ENCODE measurements around the gene IL1R2. TPM values are rescaled to one million over a fixed set of nuclear protein-coding genes. Genes with fewer than 3 reads are reported as not detected.
"Not testable (repeated sequence)": the region's sequence is repeated elsewhere in the genome, so short reads cannot be mapped to it uniquely, and the experiment has no call there.

IL1R2 gene
- total RNA-seq, 1 donor from 2014 or later, result not detected

DNA sequence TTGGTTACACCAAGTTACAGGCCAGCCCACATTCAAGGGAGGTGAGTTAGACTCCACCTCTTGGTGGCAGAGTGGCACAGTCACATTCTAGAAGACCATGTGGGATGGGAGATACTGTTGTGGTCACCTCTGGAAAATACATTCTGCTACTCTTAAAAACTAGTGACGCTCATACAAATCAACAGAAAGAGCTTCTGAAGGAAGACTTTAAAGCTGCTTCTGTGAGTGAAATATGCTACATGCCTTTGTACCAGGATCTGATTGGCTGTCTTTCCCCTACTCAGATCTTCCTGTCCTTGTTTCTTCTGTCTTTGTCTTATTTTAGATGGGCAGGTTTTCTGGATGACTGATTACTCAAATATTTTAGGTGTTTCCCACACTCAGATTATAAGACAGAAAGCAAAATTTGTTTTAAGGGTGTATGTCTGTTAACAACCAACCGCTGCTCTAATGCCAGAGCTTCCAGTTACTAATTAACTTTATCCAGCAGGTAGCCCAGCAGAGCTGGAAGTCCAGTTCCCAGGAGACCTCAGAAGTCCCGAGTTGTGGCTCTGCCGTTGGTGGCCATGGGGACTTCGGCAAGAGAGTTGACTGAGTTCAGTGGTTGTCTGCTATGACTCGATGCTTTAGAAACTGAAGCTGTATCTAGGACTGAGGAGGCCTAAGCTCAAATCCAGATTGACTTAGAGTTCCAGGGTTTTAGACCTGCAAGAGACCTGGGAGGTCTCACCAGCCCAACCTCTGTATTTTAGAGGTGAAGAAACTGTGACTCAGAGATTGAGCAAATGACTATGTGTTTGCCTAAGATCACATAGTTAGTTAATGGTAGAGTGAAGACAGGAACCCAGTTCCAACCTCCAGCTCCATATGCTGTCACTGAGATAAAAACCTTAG, 7.4 kb downstream of the IL1R2 start:
- DNase-seq (ENCODE audit: low read depth), result no peak

DNA sequence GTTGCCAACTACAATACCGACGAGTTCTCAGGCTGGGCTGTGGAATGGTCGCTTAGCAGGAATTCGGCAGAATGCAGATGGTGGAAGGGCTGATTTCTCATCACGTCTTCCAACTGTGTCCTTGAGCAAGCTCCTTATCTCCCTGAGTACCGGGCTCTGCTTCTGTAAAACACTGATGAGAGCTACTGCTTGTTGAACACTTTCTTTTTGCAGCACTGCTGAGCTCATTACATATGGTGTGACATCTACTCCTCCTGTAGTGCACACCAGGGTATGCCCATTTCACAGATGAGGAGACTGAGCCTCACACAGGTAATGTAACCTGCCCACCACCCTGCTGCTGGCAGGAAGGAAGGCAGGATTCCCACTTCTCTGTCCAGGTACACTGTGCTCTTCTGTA, 8.3 kb downstream of the IL1R2 start:
- no peak for DNase-seq (ENCODE audit: low read depth)

DNA sequence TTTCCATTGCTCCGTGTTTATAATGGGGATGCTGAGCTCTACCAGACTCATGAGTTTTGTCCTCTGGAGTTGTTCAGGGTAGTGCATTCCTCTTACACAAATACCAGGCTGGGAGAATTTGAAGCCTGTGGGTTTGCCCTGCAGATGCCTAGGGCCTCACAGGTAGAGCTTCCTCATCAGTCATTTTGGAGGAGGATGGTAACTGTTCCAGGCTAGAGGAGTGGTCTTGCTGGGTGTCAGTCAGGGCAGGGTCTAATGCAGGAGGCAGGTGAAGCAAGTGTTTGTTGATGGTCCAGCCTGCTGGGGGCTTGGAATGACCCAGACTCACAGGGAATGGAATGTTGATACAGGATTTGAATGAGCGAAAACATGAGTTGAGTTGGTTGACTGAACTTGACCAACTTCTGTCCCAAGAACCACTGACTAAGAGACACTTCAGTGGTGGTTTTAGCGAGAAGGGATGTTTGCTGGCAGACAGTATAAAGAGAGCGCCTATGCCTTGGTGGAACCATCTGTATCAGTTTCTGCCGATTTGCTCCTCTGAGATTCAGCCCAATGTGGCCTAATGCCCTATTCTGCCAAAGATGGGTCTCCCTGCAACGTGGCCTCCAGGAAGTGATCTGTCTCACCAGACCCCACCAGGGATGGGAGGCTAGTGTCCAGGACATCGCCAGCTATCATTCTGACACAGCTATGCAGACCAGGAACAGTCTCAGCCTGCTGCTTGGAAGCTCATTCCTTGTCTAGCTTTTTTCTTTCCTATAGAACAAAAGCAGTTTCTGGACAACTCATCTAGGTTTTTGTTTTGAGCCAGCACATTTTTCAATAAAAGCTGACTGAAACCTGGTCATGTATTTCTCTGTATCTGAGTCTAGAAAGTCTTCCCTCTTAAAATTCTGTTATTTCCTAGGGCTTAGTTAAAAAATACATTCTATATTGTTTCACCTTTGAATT, 9.3 kb downstream of the IL1R2 start:
- no peak for DNase-seq (ENCODE audit: low read depth)

DNA sequence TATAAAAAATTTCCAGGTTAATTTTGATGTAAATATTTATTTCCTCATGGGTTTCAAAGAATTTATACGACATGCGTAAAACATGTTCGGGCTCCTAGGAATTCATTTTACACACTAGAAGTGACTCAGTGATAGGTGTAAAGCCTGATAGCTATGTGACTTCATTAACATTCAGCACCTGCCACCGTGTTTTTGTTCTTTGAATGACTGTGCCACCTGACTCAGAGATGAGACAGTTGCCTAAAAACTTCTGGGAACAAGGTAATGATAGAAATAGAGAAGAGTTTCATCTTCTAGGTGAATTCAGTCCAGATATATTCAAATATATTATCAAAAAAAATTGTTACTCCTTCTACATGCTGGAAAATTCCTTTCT, 10.0 kb downstream of the IL1R2 start:
- DNase-seq (ENCODE audit: low read depth), result no peak

DNA sequence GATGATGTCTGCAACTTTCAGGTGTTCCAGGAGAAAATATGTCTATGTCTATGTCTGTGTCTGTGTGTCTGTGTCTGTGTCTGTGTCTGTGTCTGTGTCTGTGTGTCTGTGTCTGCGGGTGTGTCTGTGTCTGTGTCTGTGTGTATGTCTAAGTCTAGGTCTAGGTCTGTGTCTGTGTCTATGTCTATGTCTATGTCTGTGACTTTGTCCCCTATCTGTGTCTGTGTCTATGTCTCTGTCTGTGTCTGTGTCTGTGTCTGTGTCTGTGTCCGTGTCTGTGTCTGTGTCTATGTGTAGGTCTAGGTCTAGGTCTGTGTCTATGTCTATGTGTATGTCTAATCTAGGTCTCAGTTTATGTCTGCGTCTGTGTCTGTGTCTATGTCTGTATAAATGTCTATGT, 10.5 kb downstream of the IL1R2 start:
- DNase-seq (ENCODE audit: low read depth), result no peak

DNA sequence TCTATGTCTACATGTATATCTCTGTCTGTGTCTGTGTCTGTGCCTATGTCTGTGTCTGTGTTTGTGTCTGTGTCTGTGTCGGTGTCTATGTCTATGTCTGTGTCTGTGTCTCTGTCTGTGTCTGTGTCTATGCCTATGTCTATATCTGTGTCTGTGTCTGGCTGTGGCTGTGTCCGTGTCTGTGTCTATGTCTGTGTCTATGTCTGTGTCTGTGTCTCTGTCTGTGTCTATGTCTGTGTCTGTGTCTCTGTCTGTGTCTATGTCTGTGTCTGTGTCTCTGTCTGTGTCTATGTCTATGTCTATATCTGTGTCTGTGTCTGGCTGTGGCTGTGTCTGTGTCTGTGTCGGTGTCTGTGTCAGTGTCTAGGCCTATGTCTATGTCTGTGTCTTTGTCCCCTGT, 11.1 kb downstream of the IL1R2 start:
- not testable (repeated sequence) for DNase-seq (ENCODE audit: low read depth)

DNA sequence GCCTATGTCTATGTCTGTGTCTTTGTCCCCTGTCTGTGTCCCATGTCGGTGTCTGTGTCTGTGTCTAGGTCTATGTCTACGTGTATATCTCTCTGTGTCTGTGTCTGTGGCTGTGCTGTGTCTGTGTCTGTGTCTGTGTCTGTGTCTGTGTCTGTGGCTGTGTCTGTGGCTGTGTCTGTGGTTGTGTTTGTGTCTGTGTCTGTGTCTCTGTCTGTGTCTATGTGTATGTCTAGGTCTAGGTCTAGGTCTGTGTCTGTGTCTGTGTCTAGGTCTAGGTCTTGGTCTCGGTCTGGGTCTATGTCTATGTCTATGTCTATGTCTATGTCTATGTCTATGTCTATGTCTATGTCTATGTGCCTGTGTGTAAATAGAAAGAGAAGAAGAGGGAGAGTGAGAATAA, 11.9 kb downstream of the IL1R2 start:
- DNase-seq (ENCODE audit: low read depth), result no peak

DNA sequence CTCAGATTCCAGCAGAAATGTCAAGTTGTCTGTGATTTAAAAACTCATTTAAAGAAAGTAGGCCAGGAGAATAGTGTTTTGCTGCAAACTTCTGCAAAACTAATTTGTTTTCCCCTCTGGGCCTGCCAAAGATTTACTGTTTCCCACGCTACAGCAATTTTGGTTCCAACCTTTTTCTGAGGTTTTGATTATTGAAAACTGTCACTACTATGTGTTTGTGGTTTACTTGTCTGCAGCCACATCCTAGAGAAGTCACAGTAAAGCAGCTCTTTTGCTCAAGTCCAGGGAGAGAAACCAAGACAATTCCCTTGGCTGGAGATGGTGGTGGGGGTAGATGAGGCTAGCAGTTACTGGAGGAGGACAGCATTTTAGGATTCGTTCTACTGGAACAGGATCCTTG, 12.8 kb downstream of the IL1R2 start:
- no peak for DNase-seq (ENCODE audit: low read depth)

DNA sequence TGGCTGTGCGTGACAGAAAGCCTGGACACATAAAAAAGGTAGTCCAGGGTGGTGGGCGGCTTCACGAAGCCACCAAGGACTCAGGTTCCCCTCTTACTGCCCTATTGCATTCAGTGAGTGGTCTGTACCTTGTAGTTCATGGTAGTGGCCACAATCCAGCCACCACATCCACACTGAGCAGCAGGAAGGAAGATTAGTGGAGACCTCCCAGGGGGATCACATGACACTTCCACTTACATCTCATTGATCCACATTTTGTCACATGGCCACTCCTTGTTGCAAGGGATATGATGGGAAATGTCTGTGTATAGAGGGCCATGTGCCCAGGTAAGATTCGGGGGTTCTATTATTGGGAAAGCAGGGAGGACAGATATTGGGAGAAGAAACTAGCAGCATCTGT, 13.7 kb downstream of the IL1R2 start:
- DNase-seq (ENCODE audit: low read depth), result no peak

DNA sequence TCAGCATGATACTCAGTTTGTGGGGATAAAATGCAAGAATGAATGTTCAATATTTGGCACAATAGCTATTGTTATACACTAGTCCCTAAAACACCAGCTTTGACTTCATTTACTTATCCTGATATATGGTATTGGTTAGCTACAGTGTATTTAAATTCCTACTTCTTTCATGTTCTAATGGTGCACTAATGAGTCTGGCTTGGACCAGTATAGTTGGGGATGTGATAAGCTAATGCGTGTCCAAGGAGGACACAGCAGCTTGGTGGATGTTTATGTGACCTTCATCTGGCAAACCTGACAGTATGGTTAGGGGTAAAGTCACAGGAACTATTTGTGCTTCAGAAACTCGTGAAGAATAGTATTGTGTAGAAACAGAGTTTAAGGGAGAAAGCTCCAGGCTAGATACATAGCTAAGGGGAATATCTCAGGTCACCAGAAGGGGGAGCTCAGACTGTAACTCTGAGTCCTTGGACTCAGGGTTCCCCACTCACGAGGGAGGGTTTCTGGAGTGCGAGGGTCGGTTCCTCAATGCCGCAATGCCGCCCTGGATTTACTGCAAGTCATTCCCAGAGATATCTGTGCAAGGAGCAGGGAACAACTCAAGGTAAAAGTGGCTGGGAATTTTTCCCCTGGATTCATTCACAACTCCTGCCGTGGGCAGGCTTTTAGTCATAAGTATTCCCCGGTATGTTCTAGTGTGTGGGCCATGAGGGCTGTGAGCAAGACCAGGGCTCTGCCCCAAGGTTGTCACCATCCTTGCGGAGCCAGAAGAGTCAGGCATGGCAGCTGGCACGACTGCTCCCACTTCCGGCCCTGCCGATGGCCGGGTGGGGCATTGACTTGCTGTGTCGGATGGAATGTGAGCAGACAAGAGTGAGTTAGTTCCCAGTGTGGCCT, 14.5 kb downstream of the IL1R2 start:
- peak; percentile 70 for DNase-seq (ENCODE audit: low read depth)

DNA sequence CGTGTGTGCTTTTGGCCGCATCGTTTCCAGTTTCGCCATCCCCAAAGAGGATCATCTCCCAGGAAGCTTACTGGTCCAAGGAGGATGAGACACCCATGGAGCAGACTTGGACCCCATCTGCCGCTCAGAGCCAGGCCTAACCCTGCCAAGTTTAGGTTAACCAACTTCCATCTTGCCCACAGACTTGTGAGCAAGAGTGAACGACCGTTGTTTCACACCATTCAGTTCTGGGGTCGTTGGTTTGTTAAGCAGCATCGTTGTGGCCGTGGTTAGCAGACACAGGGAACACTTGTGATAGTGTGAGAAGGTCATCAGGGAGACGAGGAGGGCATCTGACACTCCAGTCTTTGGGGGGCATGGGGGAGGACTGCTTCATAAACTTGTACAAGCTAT, 15.1 kb downstream of the IL1R2 start:
- no peak for DNase-seq (ENCODE audit: low read depth)

DNA sequence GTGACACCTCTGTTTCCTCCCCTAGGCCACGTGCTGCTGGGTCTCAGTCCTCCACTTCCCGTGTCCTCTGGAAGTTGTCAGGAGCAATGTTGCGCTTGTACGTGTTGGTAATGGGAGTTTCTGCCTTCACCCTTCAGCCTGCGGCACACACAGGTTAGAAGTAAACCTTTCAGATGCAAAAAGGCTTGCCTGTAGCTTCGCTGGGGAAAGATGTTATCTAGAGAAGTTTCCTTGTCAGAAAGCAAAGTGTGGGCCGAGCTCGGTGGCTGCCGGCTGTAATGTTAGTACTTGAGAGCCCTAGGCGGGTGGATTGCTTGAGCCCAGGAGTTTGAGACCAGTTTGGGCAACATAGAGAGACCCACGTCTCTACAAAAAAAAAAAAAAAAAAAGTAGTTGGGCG, 16.7 kb downstream of the IL1R2 start:
- DNase-seq (ENCODE audit: low read depth), result no peak

DNA sequence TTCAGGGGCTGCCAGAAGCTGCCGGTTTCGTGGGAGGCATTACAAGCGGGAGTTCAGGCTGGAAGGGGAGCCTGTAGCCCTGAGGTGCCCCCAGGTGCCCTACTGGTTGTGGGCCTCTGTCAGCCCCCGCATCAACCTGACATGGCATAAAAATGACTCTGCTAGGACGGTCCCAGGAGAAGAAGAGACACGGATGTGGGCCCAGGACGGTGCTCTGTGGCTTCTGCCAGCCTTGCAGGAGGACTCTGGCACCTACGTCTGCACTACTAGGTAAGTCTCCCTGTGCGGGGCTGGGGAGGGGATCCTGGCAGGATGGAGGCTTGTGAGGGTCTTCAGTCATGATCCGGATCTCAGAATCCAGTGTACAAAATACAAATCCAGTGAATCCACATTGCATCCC, 17.8 kb downstream of the IL1R2 start:
- no peak for DNase-seq (ENCODE audit: low read depth)

DNA sequence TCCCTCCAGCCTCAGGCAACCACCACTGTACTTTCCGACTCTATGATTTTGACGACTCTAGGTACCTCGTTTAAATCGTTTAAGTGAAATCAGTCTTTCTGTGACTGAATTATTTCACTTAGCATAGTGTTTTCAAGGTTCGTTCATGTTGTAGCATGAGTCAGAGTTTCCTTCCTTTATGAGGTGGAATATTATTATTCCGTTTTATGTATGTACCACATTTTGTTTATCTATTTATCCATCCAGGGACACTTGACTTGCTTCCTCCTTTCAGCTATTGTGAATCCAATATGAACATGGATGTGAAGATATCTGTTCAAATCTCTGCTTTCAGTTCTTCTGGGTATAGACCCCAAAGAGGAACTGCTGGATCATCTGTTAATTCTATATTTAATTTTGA, 19.1 kb downstream of the IL1R2 start:
- no peak for DNase-seq (ENCODE audit: low read depth)

DNA sequence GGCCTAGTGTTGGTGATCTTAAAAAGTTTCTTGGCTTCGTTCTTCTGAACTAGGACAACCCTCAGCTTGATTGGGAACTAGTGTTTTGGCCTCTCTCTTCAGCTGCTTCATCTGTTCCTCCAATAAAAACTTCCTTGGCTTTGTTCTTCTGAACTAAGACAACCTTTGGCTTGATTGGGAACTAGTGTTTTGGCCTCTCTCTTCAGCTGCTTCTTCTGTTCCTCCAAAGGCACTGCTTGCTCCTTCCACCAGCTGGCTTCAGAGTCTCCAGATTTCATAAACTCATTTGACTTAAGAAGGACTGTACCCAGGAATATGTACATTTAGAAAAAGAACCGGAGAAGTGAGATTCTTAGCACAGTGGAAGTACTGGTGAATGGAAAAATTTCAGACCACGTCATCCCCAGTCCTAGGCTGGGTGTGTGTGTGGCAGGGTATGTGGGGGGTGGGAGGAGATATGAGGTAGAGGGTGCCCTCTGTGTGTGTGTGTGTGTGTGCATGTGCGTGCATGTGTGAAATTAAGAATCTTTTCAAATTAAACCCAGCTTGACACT, 20.4 kb downstream of the IL1R2 start:
- DNase-seq (ENCODE audit: low read depth), result no peak

DNA sequence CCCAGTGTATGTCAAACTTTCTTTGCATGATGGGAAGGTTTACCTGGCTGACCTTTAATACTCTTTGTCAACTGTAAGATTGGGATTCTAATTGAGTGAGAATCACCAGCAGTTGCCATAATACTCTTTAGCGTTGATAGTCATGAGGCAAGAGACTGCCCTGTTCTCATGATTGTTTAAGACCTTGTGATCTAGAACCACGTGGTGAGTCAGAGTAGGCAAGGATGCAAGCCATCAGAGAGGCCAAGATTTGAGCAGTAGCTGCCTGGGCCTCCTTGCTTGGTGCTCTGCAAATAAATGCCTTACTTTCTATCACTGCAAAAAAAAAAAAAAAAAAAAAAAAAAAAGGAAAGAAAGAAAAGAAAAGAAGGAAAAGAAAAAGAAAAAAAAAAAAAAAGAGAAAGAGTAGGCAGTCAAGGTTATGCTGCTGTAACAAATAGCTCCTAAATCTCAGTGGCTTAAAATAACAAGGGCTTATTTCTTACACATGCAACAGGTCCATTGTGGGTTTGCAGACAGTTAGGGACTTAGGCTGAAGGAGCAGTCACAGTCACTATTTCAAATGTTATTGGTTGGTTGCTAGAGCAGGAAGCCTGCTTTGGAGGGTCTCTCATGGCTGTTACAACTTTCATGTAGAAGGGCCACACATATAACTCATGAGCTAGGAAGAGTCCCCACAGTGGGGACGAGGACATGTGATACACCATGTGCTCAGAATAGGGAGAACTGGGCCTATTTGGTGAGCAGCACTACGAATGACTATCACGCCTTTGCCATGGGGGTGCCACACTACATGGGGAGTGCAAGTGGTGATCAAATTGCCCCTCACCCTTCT, 21.7 kb downstream of the IL1R2 start:
- no peak for DNase-seq (ENCODE audit: low read depth)

DNA sequence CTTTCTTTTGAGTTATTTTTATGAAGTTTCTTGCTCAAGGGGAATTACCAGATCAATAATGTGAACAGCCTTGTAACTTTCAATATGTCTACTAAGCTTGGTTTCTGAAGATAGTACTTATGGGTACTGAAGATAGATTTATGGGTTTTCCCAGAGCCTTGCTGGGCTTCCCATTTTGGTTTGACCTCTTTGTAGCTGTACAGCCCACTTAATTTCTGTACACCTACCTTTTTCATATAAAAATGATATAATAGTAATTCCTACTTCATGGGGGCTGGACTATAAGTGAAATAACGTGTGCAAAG, 22.2 kb downstream of the IL1R2 start:
- no peak for DNase-seq (ENCODE audit: low read depth)

DNA sequence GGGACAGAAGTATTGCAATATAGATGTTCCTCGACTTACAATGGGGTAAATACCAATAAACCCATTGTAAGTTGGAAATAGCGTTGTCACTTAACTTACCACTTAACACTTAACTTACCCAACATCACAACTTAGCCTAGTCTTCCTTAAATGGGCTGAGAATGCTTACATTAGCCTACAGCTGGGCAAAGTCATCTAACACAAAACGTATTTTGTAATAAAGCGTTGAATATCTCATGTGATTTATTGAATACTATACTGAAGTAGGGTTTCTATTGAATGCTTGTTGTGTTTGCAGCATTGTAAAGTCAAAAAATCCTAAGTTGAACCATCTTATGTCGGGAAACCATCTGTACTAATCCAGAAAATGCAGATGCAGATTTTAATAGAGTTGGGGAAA, 23.6 kb downstream of the IL1R2 start:
- no peak for DNase-seq (ENCODE audit: low read depth)

DNA sequence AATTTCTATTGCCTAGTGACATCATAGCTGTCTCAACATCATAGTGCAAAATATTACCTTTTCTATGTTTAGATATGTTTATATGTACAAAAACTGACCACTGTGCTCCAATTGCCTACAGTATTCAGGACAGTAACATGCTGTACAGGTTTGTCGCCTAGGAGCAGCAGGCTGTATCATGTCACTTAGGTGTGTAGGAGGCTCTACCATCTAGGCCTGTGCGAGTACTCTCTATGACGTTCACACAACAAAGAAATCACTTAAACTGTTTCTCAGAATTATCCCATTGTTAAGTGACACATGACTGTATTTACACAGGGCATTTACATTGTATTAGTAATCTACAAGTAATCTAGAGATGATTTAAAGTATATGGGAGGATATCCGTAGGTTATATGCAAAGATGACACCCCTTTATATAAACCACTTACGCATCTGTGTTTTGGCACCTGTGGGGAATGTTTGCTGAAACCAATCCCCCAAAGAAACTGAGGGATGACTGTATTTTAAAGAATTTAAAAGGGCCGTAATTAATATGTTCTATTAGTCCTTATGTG, 24.7 kb downstream of the IL1R2 start:
- no peak for DNase-seq (ENCODE audit: low read depth)

All from myocyte (in vitro differentiated cells).